ENCODE results near the gene HSPH1. TPM values are rescaled to one million over a fixed set of nuclear protein-coding genes. Genes with fewer than 3 reads are reported as not detected.

HSPH1 gene
- total and polyA plus RNA-seq, 2 of the 13 experiments (the other 11 are each of a cell fraction or from before 2014, with no cell fraction given) = 13.0 to 62.9 TPM

DNA sequence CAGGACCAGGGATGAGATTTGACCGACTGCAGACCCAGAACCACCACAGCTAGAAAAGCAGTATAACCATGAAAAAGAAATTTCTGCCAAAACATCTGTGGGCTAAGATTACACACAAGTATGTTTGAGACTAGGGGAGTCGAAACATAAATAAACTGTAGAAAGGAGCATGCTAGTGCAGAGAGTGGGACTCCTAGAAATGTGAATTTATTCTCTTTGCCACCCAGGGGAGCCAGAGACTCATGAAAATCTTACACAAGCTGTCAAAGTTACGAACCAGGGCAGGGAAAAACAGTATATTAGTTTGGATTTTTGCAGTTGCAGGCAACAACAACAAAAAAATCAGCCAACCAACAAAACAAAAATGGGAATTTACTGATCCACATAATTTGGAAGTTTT is 12.3 kb upstream of the HSPH1 start:
- POLR2A ChIA-PET = no interaction called here
- no peaks in the 10 kb centered on the region for H4K20me1 ChIP-seq (ENCODE audit: insufficient read depth, low read length)
- H3K36me3 ChIP-seq (replicated peaks in 1 of 2; ENCODE audit: control insufficient read depth in 1 of 2, insufficient read depth in 2 of 2, low read length in 2 of 2) = no peaks in the 10 kb centered on the region
- FAIRE-seq (no peak), ATAC-seq (peak; percentile 58), DNase-seq (ENCODE audit: low spot score) (peak; percentile 38)
- peak; percentile 57 for TF ChIP-seq STAG1 (CRISPR knock-in tag; IDR thresholded peaks at IDR 0.05)
- TF ChIP-seq, protein P1, sequence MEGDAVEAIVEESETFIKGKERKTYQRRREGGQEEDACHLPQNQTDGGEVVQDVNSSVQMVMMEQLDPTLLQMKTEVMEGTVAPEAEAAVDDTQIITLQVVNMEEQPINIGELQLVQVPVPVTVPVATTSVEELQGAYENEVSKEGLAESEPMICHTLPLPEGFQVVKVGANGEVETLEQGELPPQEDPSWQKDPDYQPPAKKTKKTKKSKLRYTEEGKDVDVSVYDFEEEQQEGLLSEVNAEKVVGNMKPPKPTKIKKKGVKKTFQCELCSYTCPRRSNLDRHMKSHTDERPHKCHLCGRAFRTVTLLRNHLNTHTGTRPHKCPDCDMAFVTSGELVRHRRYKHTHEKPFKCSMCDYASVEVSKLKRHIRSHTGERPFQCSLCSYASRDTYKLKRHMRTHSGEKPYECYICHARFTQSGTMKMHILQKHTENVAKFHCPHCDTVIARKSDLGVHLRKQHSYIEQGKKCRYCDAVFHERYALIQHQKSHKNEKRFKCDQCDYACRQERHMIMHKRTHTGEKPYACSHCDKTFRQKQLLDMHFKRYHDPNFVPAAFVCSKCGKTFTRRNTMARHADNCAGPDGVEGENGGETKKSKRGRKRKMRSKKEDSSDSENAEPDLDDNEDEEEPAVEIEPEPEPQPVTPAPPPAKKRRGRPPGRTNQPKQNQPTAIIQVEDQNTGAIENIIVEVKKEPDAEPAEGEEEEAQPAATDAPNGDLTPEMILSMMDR (CRISPR knock-in tag; IDR thresholded peaks at IDR 0.05) = peak; percentile 43
- TF ChIP-seq, protein P2, sequence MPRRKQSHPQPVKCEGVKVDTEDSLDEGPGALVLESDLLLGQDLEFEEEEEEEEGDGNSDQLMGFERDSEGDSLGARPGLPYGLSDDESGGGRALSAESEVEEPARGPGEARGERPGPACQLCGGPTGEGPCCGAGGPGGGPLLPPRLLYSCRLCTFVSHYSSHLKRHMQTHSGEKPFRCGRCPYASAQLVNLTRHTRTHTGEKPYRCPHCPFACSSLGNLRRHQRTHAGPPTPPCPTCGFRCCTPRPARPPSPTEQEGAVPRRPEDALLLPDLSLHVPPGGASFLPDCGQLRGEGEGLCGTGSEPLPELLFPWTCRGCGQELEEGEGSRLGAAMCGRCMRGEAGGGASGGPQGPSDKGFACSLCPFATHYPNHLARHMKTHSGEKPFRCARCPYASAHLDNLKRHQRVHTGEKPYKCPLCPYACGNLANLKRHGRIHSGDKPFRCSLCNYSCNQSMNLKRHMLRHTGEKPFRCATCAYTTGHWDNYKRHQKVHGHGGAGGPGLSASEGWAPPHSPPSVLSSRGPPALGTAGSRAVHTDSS (CRISPR knock-in tag; conservative IDR thresholded peaks at IDR 0.05) = no peak
- no peak for TF ChIP-seq ZNF367 (CRISPR knock-in tag; IDR thresholded peaks at IDR 0.05; ENCODE audit: borderline replicate concordance)
- TF ChIP-seq, protein P3, sequence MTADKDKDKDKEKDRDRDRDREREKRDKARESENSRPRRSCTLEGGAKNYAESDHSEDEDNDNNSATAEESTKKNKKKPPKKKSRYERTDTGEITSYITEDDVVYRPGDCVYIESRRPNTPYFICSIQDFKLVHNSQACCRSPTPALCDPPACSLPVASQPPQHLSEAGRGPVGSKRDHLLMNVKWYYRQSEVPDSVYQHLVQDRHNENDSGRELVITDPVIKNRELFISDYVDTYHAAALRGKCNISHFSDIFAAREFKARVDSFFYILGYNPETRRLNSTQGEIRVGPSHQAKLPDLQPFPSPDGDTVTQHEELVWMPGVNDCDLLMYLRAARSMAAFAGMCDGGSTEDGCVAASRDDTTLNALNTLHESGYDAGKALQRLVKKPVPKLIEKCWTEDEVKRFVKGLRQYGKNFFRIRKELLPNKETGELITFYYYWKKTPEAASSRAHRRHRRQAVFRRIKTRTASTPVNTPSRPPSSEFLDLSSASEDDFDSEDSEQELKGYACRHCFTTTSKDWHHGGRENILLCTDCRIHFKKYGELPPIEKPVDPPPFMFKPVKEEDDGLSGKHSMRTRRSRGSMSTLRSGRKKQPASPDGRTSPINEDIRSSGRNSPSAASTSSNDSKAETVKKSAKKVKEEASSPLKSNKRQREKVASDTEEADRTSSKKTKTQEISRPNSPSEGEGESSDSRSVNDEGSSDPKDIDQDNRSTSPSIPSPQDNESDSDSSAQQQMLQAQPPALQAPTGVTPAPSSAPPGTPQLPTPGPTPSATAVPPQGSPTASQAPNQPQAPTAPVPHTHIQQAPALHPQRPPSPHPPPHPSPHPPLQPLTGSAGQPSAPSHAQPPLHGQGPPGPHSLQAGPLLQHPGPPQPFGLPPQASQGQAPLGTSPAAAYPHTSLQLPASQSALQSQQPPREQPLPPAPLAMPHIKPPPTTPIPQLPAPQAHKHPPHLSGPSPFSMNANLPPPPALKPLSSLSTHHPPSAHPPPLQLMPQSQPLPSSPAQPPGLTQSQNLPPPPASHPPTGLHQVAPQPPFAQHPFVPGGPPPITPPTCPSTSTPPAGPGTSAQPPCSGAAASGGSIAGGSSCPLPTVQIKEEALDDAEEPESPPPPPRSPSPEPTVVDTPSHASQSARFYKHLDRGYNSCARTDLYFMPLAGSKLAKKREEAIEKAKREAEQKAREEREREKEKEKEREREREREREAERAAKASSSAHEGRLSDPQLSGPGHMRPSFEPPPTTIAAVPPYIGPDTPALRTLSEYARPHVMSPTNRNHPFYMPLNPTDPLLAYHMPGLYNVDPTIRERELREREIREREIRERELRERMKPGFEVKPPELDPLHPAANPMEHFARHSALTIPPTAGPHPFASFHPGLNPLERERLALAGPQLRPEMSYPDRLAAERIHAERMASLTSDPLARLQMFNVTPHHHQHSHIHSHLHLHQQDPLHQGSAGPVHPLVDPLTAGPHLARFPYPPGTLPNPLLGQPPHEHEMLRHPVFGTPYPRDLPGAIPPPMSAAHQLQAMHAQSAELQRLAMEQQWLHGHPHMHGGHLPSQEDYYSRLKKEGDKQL (CRISPR knock-in tag; IDR thresholded peaks at IDR 0.05; ENCODE audit: low read depth) = no peak
- no peak for TF ChIP-seq HDAC1 (CRISPR knock-in tag; IDR thresholded peaks at IDR 0.05)
- TF ChIP-seq SMARCC2 (IDR thresholded peaks at IDR 0.05) = no peak
- TF ChIP-seq, protein P4, sequence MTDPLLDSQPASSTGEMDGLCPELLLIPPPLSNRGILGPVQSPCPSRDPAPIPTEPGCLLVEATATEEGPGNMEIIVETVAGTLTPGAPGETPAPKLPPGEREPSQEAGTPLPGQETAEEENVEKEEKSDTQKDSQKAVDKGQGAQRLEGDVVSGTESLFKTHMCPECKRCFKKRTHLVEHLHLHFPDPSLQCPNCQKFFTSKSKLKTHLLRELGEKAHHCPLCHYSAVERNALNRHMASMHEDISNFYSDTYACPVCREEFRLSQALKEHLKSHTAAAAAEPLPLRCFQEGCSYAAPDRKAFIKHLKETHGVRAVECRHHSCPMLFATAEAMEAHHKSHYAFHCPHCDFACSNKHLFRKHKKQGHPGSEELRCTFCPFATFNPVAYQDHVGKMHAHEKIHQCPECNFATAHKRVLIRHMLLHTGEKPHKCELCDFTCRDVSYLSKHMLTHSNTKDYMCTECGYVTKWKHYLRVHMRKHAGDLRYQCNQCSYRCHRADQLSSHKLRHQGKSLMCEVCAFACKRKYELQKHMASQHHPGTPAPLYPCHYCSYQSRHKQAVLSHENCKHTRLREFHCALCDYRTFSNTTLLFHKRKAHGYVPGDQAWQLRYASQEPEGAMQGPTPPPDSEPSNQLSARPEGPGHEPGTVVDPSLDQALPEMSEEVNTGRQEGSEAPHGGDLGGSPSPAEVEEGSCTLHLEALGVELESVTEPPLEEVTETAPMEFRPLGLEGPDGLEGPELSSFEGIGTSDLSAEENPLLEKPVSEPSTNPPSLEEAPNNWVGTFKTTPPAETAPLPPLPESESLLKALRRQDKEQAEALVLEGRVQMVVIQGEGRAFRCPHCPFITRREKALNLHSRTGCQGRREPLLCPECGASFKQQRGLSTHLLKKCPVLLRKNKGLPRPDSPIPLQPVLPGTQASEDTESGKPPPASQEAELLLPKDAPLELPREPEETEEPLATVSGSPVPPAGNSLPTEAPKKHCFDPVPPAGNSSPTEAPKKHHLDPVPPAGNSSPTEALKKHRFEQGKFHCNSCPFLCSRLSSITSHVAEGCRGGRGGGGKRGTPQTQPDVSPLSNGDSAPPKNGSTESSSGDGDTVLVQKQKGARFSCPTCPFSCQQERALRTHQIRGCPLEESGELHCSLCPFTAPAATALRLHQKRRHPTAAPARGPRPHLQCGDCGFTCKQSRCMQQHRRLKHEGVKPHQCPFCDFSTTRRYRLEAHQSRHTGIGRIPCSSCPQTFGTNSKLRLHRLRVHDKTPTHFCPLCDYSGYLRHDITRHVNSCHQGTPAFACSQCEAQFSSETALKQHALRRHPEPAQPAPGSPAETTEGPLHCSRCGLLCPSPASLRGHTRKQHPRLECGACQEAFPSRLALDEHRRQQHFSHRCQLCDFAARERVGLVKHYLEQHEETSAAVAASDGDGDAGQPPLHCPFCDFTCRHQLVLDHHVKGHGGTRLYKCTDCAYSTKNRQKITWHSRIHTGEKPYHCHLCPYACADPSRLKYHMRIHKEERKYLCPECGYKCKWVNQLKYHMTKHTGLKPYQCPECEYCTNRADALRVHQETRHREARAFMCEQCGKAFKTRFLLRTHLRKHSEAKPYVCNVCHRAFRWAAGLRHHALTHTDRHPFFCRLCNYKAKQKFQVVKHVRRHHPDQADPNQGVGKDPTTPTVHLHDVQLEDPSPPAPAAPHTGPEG (CRISPR knock-in tag; IDR thresholded peaks at IDR 0.05) = no peak
- H3K4me1 ChIP-seq (ENCODE audit: insufficient read depth, low read length) = peaks cover 64% of the 10 kb centered on the region
- no peaks in the 10 kb centered on the region for H3K9me3 ChIP-seq (ENCODE audit: low read length)
- no peak overlapping the region for H2AFZ ChIP-seq (ENCODE audit: low read length)
- BruUV-seq (replicated peaks) = no TSS peak
- in situ Hi-C loops (cut with HindIII; ENCODE audit: extremely low pct_ligation_motif_present, low pct_unique_long_range_greater_than_20kb) = loop anchor here (5.0 kb wide), 1 partner anchor 248 kb away; no protein-coding TSS in a partner anchor
- no peaks in the 10 kb centered on the region for H3K27me3 ChIP-seq (ENCODE audit: control insufficient read depth in 1 of 2, insufficient read depth in 2 of 2, low read length in 2 of 2)
- H3K9ac ChIP-seq (ENCODE audit: insufficient read depth, low read depth, low read length) = no peak overlapping the region
- H3K4me2 ChIP-seq (ENCODE audit: low read depth, low read length) = no peak overlapping the region
- CTCF ChIA-PET (ENCODE audit: low intra/inter-chr PET ratio, low total read pairs) = interaction anchor here (0.8 to 1.3 kb wide), 3 partner anchors 26 to 568 kb away, joined by 3 read pairs; partner anchors contain the start of gene B3GLCT
- 41% methylated on average over 3 of the region's 3 CpGs for WGBS (ENCODE audit: low lambda C conversion rate)
- intact Hi-C loops (cut with micrococcal nuclease; ENCODE audit: unreplicated experiment) = loop anchor here (1.0 kb wide), 1 partner anchor 250 kb away; no protein-coding TSS in a partner anchor
- H3K4me3 ChIP-seq (replicated peaks in 1 of 3; ENCODE audit: insufficient read depth in 1 of 3, low read depth in 2 of 3, low read length in 3 of 3) = no peak overlapping the region
- no peaks in the 10 kb centered on the region for H3K79me2 ChIP-seq (ENCODE audit: insufficient read depth, low read length)
- no peak overlapping the region for H3K27ac ChIP-seq (ENCODE audit: extremely low read length, insufficient read depth, low read length)

Measured in HepG2 (cell line).